Mesodermal cell (in vitro differentiated cells): Measurements from ENCODE around the gene CDK11A.
"Not testable (repeated sequence)": the region's sequence is repeated elsewhere in the genome, so short reads cannot be mapped to it uniquely, and the experiment has no call there.

Experiments used
- H3K27ac ChIP-seq: 2 replicates; pipeline ENCODE4 v1.7.0; 2013; ENCODE audit warnings: mild to moderate bottlenecking, low read depth, low read length, moderate library complexity; ENCODE audit not compliant: severe bottlenecking
- H3K36me3 ChIP-seq: 2 replicates; pipeline ENCODE4 v1.7.1; 2013; ENCODE audit warnings: mild to moderate bottlenecking, low read length, moderate library complexity; ENCODE audit not compliant: control insufficient read depth, insufficient read depth
- H3K4me1 ChIP-seq: one replicate; pipeline ENCODE4 v1.7.1; 2013; ENCODE audit warnings: mild to moderate bottlenecking, low read length; ENCODE audit not compliant: insufficient read depth, control insufficient read depth, poor library complexity, severe bottlenecking
- H3K4me3 ChIP-seq: 2 replicates; pipeline ENCODE4 v1.7.0; 2013; ENCODE audit warnings: low read length, control low read depth, mild to moderate bottlenecking; ENCODE audit not compliant: insufficient read depth, poor library complexity, severe bottlenecking; ENCODE audit errors: extremely low read depth
- H3K9me3 ChIP-seq: 2 replicates; pipeline ENCODE4 v1.7.1; 2013; ENCODE audit warnings: mild to moderate bottlenecking, low read length, moderate library complexity; ENCODE audit not compliant: control insufficient read depth
- WGBS, 2 experiments: methylation state at CpG; one replicate each; pipeline ENCODE4 v1.1.5; 2013; ENCODE audit warnings: missing lambda C conversion rate in 2 of 2; ENCODE audit not compliant: insufficient coverage in 2 of 2; 5-methylcytosine and 5-hydroxymethylcytosine counted together

CDK11A gene

GRCh38 chr1:1680031-1680911 lies 43.9 kb downstream of the CDK11A start:
- no peaks in the 10 kb centered on the region for H3K4me1 ChIP-seq
- H3K9me3 ChIP-seq: no peaks in the 10 kb centered on the region
- no peak overlapping the region for H3K27ac ChIP-seq
- H3K36me3 ChIP-seq: peaks cover 30% of the 10 kb centered on the region
- no peak overlapping the region for H3K4me3 ChIP-seq
- 98% methylated on average over 21 to 30 of the region's 32 CpGs for WGBS, 2 experiments

DNA sequence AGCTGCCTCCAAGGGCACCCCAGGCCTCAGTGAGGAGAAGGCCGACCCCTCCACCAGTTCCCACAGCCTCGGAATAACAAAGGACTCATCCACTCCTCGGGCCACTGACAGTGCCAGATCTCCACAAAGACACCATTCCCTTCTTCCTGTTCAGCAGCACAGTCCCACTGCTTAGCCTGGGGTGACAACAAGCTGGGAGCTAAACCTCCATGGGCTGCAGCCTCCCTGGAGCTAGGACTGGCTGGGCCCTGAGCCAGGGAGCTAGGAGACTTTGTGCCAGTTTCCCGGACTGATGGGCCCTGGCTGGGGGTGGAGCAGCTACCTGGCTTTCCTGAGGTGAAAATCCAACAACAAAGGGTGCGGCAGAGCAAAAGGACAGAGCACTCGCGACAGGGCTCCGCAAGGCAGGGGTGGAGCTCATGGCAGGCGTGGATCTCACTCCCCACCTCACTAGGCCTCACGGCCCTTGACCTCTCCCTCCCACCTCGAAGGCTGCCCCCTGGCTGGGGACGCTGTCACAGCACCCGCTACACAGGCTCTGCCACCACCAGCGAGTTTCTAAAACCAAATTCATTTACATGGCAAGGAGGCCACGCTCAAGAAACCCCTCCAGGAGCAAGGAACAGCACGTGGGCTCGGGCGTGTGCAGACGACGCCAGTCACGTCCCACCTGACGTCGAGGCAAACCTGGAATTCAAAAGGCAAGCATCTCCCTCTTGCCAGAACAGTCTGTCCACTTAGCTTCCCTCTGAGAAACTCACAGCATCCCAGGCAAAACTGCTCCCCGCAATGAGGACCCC lies 45.4 kb downstream of the CDK11A start:
- Histone ChIP-seq H3K9me3 (no peaks in the 10 kb centered on the region), H3K36me3 (peaks cover 24% of the 10 kb centered on the region), H3K4me3 (no peak overlapping the region), H3K27ac (no peak overlapping the region), H3K4me1 (no peaks in the 10 kb centered on the region)
- WGBS, 2 experiments: 83 to 86% methylated on average over 23 to 24 of the region's 24 CpGs

DNA sequence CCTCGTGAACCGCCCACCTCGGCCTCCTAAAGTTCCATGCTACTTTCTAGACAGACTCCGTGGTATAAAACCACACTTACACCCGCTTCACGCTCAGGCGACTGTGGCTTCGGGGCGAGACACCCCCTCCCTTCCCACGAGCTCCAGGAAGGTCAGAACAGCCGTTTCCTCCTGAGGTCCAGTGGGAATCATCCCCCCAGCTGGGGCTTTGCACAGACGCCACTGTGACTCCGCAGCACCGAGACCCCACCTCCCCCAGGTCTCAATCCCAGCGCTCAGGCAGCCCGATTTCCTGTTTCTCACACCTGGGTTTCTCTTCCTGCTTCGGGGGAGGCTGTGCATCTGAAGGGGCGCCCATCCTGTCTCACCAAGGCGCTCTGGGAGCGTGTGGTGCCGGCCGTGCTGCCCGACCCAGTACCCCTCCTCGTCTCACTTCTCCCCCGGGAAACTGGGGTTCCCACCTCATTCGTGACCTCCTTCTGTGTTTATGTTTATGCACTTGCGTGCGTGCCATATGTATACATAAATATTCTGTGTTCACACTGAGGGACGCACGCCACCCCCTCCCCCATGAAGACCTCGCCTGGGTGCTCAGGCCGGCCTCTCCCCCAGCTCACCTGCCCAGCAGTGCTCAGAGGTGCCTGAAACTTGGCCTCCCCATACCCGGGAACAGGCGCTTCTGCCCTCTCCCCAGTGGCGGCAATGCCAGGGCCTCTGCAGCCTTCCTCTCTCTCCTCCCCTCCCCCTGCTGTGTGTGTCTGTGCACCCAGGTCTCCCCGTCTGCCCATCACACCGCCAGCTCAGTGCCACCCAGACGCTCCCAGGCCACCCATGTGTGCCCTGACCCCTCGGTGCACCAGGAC lies 46.2 kb downstream of the CDK11A start:
- no peak overlapping the region for H3K27ac ChIP-seq
- 94 to 95% methylated on average over 32 to 33 of the region's 39 CpGs for WGBS, 2 experiments

DNA sequence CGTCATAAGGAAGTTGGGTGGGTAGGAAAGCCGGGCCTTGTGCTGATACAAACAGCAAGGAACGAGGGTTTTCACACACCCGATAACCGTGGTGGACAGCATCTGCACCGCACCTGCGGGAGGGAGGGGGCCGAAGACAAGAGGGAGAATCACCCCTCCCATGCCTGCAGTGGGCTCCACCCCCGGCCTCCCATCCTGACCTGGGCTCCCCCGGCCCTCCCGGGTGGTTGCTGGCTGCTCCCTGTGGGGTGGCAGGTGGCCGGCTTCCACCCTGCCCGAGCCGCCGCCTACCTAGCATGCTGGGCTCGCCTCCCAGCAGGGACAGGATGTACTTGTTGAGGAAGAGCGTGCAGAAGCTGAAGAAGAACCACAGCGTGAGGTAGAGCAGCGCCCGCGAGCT lies 48.1 kb downstream of the CDK11A start:
- no CpG with 5 or more reads among the region's 21 CpGs for WGBS, 2 experiments
- not testable (repeated sequence) for H3K9me3 ChIP-seq, H3K27ac ChIP-seq, H3K4me1 ChIP-seq, H3K4me3 ChIP-seq
- peaks cover 28% of the 10 kb centered on the region for H3K36me3 ChIP-seq

More for the DNA sequence above, 46.2 kb downstream of the CDK11A start:
- Histone ChIP-seq H3K9me3 (no peaks in the 10 kb centered on the region), H3K4me1 (no peaks in the 10 kb centered on the region), H3K36me3 (peaks cover 19% of the 10 kb centered on the region), H3K4me3 (no peak overlapping the region)

GRCh38 chr1:1675218-1675617 lies 48.9 kb downstream of the CDK11A start:
- not testable (repeated sequence) for H3K27ac ChIP-seq, H3K4me1 ChIP-seq, H3K4me3 ChIP-seq, H3K9me3 ChIP-seq
- no CpG with 5 or more reads among the region's 18 CpGs for WGBS, 2 experiments
- H3K36me3 ChIP-seq: peaks cover 33% of the 10 kb centered on the region

- not testable (repeated sequence) for H3K27ac ChIP-seq, H3K4me3 ChIP-seq, H3K9me3 ChIP-seq, H3K4me1 ChIP-seq
- H3K36me3 ChIP-seq: peaks cover 33% of the 10 kb centered on the region
- 85 to 88% methylated on average over 5 to 12 of the region's 21 CpGs for WGBS, 2 experiments
Measured at GRCh38 chr1:1674806-1675205, 49.4 kb downstream of the CDK11A start.

DNA sequence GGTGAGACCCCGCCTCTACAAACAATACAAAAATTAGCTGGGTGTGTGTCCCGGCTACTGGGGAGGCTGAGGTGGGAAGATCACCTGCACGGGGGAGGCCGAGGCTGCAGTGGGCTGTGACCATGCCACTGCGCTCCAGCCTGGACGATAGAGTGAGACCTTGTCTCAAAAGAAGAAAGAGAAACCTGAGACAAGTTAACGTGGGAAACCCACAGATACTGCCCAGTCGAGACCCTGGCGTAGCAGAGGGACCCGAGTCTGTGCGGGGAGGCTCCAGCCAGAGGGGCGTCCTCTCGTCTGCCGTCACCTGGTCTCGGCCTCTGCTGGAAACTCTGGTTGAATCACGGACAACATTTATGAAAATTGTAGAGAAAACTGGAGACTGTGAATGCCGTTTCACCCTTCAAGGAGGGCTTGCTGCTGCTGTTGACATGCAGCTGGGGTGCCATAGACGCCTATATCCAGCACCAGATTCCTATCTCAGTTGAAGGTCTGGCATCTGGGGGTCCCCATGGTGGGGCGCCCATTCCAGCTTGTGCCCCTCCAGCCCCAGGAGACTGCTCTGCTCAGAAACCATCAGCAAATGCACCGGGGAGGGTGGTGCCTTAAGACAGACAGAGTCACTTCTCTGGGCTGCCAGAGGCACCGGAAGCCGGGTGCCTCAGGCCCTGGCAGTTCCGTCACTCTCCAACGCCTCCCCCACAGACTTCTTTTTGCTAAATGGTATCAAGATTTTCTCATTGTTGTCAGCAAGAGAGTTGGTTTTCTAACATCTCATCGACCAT lies 51.8 kb downstream of the CDK11A start:
- peaks cover 52% of the 10 kb centered on the region for H3K36me3 ChIP-seq
- no peaks in the 10 kb centered on the region for H3K4me1 ChIP-seq
- 95 to 98% methylated on average over 21 to 24 of the region's 25 CpGs for WGBS, 2 experiments
- H3K4me3 ChIP-seq: no peak overlapping the region
- H3K27ac ChIP-seq: no peak overlapping the region
- H3K9me3 ChIP-seq: no peaks in the 10 kb centered on the region

DNA sequence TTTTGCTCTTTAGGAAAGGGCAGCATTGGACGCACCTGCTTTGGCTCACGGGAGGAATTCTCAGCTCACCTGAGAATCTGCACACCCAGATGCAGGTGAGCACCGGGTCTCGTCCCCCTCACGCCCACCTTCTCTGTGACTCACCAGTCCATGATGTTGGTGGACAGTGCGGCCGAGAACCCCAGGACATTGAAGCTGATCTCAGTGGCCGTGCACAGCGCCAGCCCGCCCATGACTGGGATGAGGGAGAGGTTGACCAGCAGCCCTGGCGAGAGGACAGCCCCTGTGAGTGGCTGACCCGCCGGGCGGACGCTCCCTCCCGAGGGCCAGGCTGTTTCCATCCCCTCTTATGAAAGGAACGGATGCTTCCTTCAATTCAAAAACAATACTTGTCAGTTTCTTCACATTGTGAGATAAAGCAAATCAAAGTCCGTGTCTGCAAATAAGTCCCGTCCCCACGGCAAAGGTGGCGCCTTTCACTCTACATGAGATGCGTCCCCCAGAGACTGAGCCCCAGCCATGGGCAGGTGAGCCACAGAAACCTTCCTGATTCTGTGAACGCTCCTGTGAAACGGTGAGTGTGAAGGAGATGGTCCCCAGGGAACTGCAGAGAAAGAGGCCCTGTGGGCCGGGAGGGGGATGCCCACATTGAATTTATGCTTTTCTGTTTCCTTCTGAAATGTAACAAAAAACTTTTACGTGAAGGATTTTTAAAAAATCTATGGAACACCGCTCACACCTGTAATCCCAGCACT lies 52.6 kb downstream of the CDK11A start:
- H3K4me1 ChIP-seq: no peaks in the 10 kb centered on the region
- 92 to 96% methylated on average over 20 to 24 of the region's 27 CpGs for WGBS, 2 experiments
- no peaks in the 10 kb centered on the region for H3K9me3 ChIP-seq
- no peak overlapping the region for H3K4me3 ChIP-seq
- H3K27ac ChIP-seq: no peak overlapping the region
- peaks cover 54% of the 10 kb centered on the region for H3K36me3 ChIP-seq

- Histone ChIP-seq H3K9me3 (no peaks in the 10 kb centered on the region), H3K4me3 (no peak overlapping the region), H3K36me3 (peaks cover 60% of the 10 kb centered on the region), H3K4me1 (no peaks in the 10 kb centered on the region), H3K27ac (no peak overlapping the region)
- WGBS, 2 experiments: 95 to 97% methylated on average over 24 of the region's 24 CpGs
Measured at GRCh38 chr1:1670866-1671265, 53.3 kb downstream of the CDK11A start.
